ENCODE results near the gene EBF3. TPM values are rescaled to one million over a fixed set of nuclear protein-coding genes. Genes with fewer than 3 reads are reported as not detected.

Gene EBF3
- total RNA-seq, 2 donors from 2014 or later: 0.44 to 2.0 TPM

DNA sequence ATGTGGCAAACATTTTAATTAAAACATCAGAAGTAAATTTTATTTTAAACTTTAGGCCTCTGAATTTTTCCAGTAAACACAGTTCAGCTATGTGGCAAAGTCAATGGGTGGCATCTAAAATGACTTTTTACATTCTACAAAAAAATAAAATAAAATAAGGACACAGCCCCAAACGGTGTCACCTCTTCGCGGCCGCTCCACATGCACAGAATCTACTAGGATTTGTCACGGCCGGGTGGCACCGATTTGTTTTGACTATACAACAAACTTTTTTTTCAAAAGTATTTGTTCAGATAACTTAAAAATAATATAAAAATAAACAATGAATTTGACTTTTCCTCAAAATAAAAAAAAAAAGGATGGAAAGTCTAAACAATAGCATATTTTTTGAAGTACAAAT, 127.8 kb downstream of the EBF3 start:
- H3K4me3 ChIP-seq (ENCODE audit: low read length): no peak overlapping the region
- no peak overlapping the region for H3K27ac Mint-ChIP-seq
- DNase-seq: no peak
- H3K4me3 Mint-ChIP-seq: no peak overlapping the region
- H3K27ac ChIP-seq (ENCODE audit: low read depth, low read length): no peak overlapping the region
- TF ChIP-seq, protein P1, sequence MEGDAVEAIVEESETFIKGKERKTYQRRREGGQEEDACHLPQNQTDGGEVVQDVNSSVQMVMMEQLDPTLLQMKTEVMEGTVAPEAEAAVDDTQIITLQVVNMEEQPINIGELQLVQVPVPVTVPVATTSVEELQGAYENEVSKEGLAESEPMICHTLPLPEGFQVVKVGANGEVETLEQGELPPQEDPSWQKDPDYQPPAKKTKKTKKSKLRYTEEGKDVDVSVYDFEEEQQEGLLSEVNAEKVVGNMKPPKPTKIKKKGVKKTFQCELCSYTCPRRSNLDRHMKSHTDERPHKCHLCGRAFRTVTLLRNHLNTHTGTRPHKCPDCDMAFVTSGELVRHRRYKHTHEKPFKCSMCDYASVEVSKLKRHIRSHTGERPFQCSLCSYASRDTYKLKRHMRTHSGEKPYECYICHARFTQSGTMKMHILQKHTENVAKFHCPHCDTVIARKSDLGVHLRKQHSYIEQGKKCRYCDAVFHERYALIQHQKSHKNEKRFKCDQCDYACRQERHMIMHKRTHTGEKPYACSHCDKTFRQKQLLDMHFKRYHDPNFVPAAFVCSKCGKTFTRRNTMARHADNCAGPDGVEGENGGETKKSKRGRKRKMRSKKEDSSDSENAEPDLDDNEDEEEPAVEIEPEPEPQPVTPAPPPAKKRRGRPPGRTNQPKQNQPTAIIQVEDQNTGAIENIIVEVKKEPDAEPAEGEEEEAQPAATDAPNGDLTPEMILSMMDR (conservative IDR thresholded peaks at IDR 0.05): no peak
- H3K36me3 ChIP-seq (ENCODE audit: control insufficient read depth, insufficient read depth, low read length): no peaks in the 10 kb centered on the region
- peaks cover 6% of the 10 kb centered on the region for H3K4me1 Mint-ChIP-seq
- H3K27me3 ChIP-seq (ENCODE audit: control insufficient read depth, insufficient read depth, low read length, poor library complexity, severe bottlenecking): no peaks in the 10 kb centered on the region
- no peaks in the 10 kb centered on the region for H3K9me3 ChIP-seq (ENCODE audit: control insufficient read depth, low read length)
- H3K9ac ChIP-seq (ENCODE audit: extremely low read depth, low read length, poor library complexity, severe bottlenecking): no peak overlapping the region
- WGBS, 2 experiments (ENCODE audit: insufficient coverage in 1 of 2, insufficient read length in 1 of 2): 91% methylated on average over 6 of the region's 7 CpGs; no CpG with 5 or more reads in 1 of the 2 experiments
- no peaks in the 10 kb centered on the region for H3K4me1 ChIP-seq (ENCODE audit: control insufficient read depth, insufficient read depth, low read length)
- no peaks in the 10 kb centered on the region for H3K27me3 Mint-ChIP-seq (ENCODE audit: insufficient read depth)
- H3K36me3 Mint-ChIP-seq (ENCODE audit: low read depth): peaks cover 2% of the 10 kb centered on the region
- H3K9me3 Mint-ChIP-seq: no peaks in the 10 kb centered on the region

DNA sequence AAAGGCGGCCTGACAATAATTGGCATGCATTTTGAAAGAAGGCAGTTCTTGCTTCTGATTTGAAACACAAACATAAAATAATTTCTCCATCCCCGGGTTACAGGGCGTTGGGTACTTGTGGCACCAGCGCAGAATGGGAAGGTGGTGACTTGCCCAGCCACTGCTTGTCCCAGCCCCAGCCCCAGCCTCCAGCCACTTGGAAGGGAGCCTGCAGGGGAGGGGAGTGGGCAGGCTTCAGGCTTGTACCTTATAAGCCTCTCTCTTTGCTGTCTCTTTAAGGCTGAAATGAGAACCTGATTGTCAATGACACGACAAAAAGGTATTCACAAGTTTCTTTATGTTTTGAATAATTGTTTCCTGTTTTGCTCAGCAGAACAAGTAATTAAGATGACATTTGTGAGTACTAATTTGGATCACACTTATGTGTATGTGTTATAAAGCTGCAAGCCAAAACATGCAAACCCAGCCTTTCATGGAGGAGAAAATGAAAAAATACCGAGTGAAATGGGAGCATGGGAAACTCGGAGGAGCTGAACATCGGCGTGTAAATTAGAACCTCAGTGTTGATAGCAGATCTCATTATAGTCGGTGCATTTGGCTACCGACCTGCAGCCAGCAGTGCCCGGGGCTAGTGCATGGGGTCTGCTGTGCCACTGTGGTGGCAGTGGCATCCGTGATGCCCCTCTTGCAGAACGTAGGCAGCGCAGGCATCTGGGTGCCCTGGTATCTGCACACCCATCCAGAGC, 129.9 kb downstream of the EBF3 start:
- DNase-seq: peak; percentile 67
- peaks cover 6% of the 10 kb centered on the region for H3K4me1 Mint-ChIP-seq
- no peak overlapping the region for H3K27ac ChIP-seq (ENCODE audit: low read depth, low read length)
- H3K27me3 ChIP-seq (ENCODE audit: control insufficient read depth, insufficient read depth, low read length, poor library complexity, severe bottlenecking): no peaks in the 10 kb centered on the region
- no peaks in the 10 kb centered on the region for H3K9me3 ChIP-seq (ENCODE audit: control insufficient read depth, low read length)
- H3K27me3 Mint-ChIP-seq (ENCODE audit: insufficient read depth): no peaks in the 10 kb centered on the region
- 86 to 94% methylated on average over 10 to 15 of the region's 15 CpGs for WGBS, 2 experiments (ENCODE audit: insufficient coverage in 1 of 2, insufficient read length in 1 of 2)
- peaks cover 2% of the 10 kb centered on the region for H3K36me3 Mint-ChIP-seq (ENCODE audit: low read depth)
- H3K36me3 ChIP-seq (ENCODE audit: control insufficient read depth, insufficient read depth, low read length): no peaks in the 10 kb centered on the region
- H3K4me3 Mint-ChIP-seq: no peak overlapping the region
- no peak overlapping the region for H3K4me3 ChIP-seq (ENCODE audit: low read length)
- H3K4me1 ChIP-seq (ENCODE audit: control insufficient read depth, insufficient read depth, low read length): no peaks in the 10 kb centered on the region
- no peak overlapping the region for H3K27ac Mint-ChIP-seq
- no peak overlapping the region for H3K9ac ChIP-seq (ENCODE audit: extremely low read depth, low read length, poor library complexity, severe bottlenecking)
- no peaks in the 10 kb centered on the region for H3K9me3 Mint-ChIP-seq
- TF ChIP-seq, protein P1 (conservative IDR thresholded peaks at IDR 0.05): no peak

- H3K4me3 Mint-ChIP-seq: no peak overlapping the region
- no peaks in the 10 kb centered on the region for H3K4me1 ChIP-seq (ENCODE audit: control insufficient read depth, insufficient read depth, low read length)
- H3K27me3 ChIP-seq (ENCODE audit: control insufficient read depth, insufficient read depth, low read length, poor library complexity, severe bottlenecking): no peaks in the 10 kb centered on the region
- H3K4me1 Mint-ChIP-seq: peaks cover 6% of the 10 kb centered on the region
- 92 to 95% methylated on average over 11 of the region's 12 CpGs for WGBS, 2 experiments (ENCODE audit: insufficient coverage in 1 of 2, insufficient read length in 1 of 2)
- H3K36me3 ChIP-seq (ENCODE audit: control insufficient read depth, insufficient read depth, low read length): no peaks in the 10 kb centered on the region
- H3K27me3 Mint-ChIP-seq (ENCODE audit: insufficient read depth): no peaks in the 10 kb centered on the region
- no peak overlapping the region for H3K4me3 ChIP-seq (ENCODE audit: low read length)
- no peaks in the 10 kb centered on the region for H3K9me3 ChIP-seq (ENCODE audit: control insufficient read depth, low read length)
- H3K9ac ChIP-seq (ENCODE audit: extremely low read depth, low read length, poor library complexity, severe bottlenecking): no peak overlapping the region
- no peak overlapping the region for H3K27ac Mint-ChIP-seq
- TF ChIP-seq, protein P1 (conservative IDR thresholded peaks at IDR 0.05): no peak
- H3K9me3 Mint-ChIP-seq: no peaks in the 10 kb centered on the region
- no peak overlapping the region for H3K27ac ChIP-seq (ENCODE audit: low read depth, low read length)
- no peaks in the 10 kb centered on the region for H3K36me3 Mint-ChIP-seq (ENCODE audit: low read depth)
- DNase-seq: no peak
Measured at GRCh38 chr10:129833468-129833950, 130.6 kb downstream of the EBF3 start.
